ENCODE data around the gene FOCAD. TPM values are rescaled to one million over a fixed set of nuclear protein-coding genes. Genes with fewer than 3 reads are reported as not detected.

FOCAD gene
- total and polyA plus RNA-seq, 7 donors: 7.4 to 51.5 (median 25.5) TPM

- Histone ChIP-seq H3K27me3 (no peaks in the 10 kb centered on the region), H3K27ac (no peak overlapping the region), H3K4me3 (no peak overlapping the region), H3K9me3 (no peaks in the 10 kb centered on the region), H3K36me3 (no peaks in the 10 kb centered on the region), H3K4me1 (no peaks in the 10 kb centered on the region)
- WGBS, 2 donors: 96 to 99% methylated on average over 2 of the region's 2 CpGs
- DNase-seq: no peak
- TF ChIP-seq POLR2A (IDR thresholded peaks at IDR 0.05): no peak
- TF ChIP-seq CTCF (IDR thresholded peaks at IDR 0.05): no peak
- TF ChIP-seq EP300 (IDR thresholded peaks at IDR 0.05): no peak
- TF ChIP-seq POLR2AphosphoS5 (IDR thresholded peaks at IDR 0.05): no peak
- intact Hi-C loops (cut with DNase I): no loop called here
Observed at GRCh38 chr9:21037278-21037677, 353.2 kb downstream of the FOCAD start.

GRCh38 chr9:21039302-21039701, 355.2 kb downstream of the FOCAD start:
- whole genome bisulfite sequencing, 2 donors: 96 to 97% methylated on average over 1 of the region's 1 CpG
- DNase-seq: no peak
- Histone ChIP-seq H3K36me3 (no peaks in the 10 kb centered on the region), H3K9me3 (no peaks in the 10 kb centered on the region), H3K27ac (no peak overlapping the region), H3K4me1 (no peaks in the 10 kb centered on the region), H3K27me3 (no peaks in the 10 kb centered on the region), H3K4me3 (no peak overlapping the region)
- TF ChIP-seq POLR2A (IDR thresholded peaks at IDR 0.05): no peak
- TF ChIP-seq POLR2AphosphoS5 (IDR thresholded peaks at IDR 0.05): no peak
- no peak for TF ChIP-seq EP300 (IDR thresholded peaks at IDR 0.05)
- TF ChIP-seq CTCF (IDR thresholded peaks at IDR 0.05): no peak
- intact Hi-C loops (cut with DNase I): no loop called here

GRCh38 chr9:21042466-21042865, 358.4 kb downstream of the FOCAD start:
- DNase-seq: no peak
- no peak overlapping the region for H3K27ac ChIP-seq
- H3K36me3 ChIP-seq: no peaks in the 10 kb centered on the region
- intact Hi-C loops (cut with DNase I): no loop called here
- H3K9me3 ChIP-seq: no peaks in the 10 kb centered on the region
- no peaks in the 10 kb centered on the region for H3K27me3 ChIP-seq
- no peak for TF ChIP-seq EP300 (IDR thresholded peaks at IDR 0.05)
- no peak for TF ChIP-seq POLR2AphosphoS5 (IDR thresholded peaks at IDR 0.05)
- no peak for TF ChIP-seq CTCF (IDR thresholded peaks at IDR 0.05)
- no peak for TF ChIP-seq POLR2A (IDR thresholded peaks at IDR 0.05)
- H3K4me3 ChIP-seq: no peak overlapping the region
- 89% methylated on average over 4 of the region's 4 CpGs for WGBS, 2 donors
- H3K4me1 ChIP-seq: no peaks in the 10 kb centered on the region

- Histone ChIP-seq H3K27me3 (no peaks in the 10 kb centered on the region), H3K4me1 (no peaks in the 10 kb centered on the region), H3K4me3 (no peak overlapping the region), H3K27ac (no peak overlapping the region), H3K36me3 (no peaks in the 10 kb centered on the region), H3K9me3 (no peaks in the 10 kb centered on the region)
- no peak for TF ChIP-seq POLR2AphosphoS5 (IDR thresholded peaks at IDR 0.05)
- no peak for TF ChIP-seq POLR2A (IDR thresholded peaks at IDR 0.05)
- no peak for TF ChIP-seq EP300 (IDR thresholded peaks at IDR 0.05)
- 71 to 85% methylated on average over 3 of the region's 3 CpGs for WGBS, 2 donors
- DNase-seq: no peak
- intact Hi-C loops (cut with DNase I): no loop called here
Observed at GRCh38 chr9:21043841-21044240, 359.8 kb downstream of the FOCAD start.

Small RNA genes within 50 kb of the gene (small RNA-seq; reads per million reads assigned to genes)
- 0 to 0.24 (median 0) reads per million in 3 donors for gene MIR491
- gene SNORA30B: 0 reads per million in 3 donors

Other genes with a start within 250 kb of the FOCAD start
- gene MLLT3, start 61.8 kb upstream of the FOCAD start, total RNA-seq: 10 to 100 TPM; 19.0 to 27.1 (median 24.2) TPM
- gene MLLT3, start 61.8 kb upstream of the FOCAD start, polyA plus RNA-seq: 100 to 1,000 TPM in 2 of 3 donors, 10 to 100 TPM in 1; 24.6 to 132 (median 111) TPM